ENCODE data around the gene STRIP2.

Gene STRIP2

DNA sequence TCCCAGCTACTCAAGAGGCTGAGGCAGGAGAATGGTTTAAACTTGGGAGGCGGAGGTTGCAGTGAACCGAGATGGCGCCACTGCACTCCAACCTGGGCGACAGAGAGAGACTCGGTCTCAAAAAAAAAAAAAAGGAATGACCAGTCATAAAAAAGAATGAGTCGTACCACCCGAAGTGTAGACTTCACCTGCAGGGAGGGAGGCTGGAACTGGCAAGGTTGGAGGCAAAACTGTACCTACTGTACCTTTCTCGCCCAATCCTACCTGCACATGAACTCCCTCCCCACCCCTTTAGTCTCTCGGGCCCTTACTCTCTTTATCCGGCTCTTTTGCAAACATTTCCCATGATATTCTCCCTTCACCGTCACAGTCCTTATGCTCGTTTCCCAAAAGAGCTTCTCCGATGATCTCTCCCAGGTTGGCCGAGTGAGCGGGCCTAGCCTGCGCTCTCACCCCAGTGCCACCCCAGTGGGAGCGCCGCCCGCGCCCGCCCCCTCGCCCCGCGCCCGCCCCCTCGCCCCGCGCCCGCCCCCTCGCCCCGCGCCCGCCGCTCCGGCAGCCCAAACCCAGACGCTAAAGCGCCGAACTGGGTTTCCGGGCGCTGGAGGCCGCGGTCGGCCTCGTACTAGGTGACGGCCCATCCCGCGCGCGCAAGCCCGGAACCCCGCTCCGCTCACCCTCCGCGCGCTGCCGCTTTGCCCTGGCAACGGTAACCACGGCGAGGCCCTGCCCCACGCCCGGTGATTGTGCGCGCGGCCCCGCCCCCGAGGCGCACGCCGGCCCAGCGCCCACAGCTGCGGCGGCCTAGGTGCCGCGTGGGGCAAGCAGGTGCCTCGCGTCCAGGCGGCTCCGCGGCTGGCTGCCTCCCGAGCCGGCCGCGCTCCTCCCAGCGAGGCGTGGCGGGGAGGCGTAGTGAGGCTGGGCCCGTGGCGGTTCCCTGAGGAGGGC is 67.8 kb downstream of the STRIP2 start, which contains the start of gene SMKR1:
TSS of gene SMKR1 (plus strand) at position 772 of the 948 bp plus-strand sequence. CDS start 294 bp downstream, outside the sequence.
- peak within 1 kb of the TSS; percentile 50 for H3K4me3 ChIP-seq (ENCODE audit: control insufficient read depth, low read depth, low read length)
- TF ChIP-seq, protein P1, sequence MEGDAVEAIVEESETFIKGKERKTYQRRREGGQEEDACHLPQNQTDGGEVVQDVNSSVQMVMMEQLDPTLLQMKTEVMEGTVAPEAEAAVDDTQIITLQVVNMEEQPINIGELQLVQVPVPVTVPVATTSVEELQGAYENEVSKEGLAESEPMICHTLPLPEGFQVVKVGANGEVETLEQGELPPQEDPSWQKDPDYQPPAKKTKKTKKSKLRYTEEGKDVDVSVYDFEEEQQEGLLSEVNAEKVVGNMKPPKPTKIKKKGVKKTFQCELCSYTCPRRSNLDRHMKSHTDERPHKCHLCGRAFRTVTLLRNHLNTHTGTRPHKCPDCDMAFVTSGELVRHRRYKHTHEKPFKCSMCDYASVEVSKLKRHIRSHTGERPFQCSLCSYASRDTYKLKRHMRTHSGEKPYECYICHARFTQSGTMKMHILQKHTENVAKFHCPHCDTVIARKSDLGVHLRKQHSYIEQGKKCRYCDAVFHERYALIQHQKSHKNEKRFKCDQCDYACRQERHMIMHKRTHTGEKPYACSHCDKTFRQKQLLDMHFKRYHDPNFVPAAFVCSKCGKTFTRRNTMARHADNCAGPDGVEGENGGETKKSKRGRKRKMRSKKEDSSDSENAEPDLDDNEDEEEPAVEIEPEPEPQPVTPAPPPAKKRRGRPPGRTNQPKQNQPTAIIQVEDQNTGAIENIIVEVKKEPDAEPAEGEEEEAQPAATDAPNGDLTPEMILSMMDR (IDR thresholded peaks at IDR 0.05; ENCODE audit: control insufficient read depth, insufficient read depth, low read depth, low read length, missing control alignments), result no peak
- no peak for DNase-seq (ENCODE audit: low read depth)

DNA sequence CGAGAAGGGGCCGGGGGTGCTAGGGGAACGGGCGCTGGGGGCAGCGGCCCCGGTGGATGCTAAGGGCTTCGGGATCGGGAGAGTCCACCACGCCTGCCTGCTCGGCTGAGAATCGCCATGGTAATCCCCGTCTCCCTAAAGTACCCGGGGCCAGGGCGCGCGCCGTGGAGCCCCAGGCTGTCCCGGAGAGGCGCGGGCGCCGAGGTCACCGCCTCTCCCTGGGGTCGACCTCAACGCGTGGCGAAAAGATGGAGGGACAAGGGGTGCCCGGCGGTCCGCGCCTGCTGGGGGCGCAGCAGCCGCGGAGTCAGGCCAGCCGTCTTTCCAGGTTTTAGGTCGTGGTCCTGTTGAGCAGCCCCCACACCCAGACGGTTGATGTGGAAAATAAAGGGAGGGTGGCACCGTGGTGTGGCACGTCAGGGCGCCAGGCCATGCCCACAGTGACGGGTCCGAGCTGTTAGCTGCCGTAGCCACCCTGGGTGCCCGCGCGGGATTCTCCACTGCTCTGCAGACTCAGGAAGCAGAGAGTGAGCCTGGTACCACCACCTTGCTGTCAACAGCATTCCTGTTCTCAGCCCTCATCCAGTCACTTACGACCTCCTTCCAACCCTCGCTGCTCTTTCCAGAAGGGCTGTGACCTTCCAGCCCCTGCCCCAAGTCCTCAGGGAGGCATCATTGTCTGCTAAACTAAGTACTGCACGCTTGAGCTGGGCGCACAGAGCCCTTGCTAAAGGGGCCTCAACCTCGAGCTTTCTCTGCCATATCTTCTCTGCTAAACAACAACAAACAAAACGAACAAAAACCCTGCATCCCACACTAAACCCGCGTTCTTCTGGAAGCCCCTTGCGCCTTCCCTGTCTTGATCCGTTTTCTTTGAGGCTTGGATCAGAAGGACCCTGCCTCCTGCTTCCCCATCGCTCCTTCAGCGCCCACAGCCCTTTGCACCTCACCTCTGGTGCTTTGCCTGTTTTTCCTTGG is 68.8 kb downstream of the STRIP2 start:
- TF ChIP-seq, protein P1 (IDR thresholded peaks at IDR 0.05; ENCODE audit: control insufficient read depth, insufficient read depth, low read depth, low read length, missing control alignments), result no peak
- DNase-seq (ENCODE audit: low read depth), result no peak
- H3K4me3 ChIP-seq (ENCODE audit: control insufficient read depth, low read depth, low read length), result peak overlapping the region; percentile 50

DNA sequence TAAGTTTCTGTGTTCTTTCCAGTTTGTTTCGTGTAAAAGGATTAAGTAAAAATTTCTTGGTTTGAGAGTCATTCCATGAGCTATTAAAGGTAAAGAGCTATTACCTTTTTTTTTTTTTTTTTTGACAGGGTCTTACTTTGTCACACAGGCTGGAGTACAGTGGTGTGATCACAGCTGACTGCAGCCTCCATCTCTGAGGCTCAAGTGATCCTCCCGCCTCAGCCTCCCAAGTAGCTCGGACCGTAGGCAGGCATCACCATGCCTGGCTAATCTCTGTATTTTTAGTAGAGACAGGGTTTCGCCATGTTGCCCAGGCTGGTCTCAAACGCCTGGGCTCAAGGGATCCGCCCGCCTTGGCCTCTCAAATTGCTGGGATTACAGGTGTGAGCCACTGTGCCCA is 69.5 kb downstream of the STRIP2 start:
- TF ChIP-seq, protein P1 (IDR thresholded peaks at IDR 0.05; ENCODE audit: control insufficient read depth, insufficient read depth, low read depth, low read length, missing control alignments), result no peak

DNA sequence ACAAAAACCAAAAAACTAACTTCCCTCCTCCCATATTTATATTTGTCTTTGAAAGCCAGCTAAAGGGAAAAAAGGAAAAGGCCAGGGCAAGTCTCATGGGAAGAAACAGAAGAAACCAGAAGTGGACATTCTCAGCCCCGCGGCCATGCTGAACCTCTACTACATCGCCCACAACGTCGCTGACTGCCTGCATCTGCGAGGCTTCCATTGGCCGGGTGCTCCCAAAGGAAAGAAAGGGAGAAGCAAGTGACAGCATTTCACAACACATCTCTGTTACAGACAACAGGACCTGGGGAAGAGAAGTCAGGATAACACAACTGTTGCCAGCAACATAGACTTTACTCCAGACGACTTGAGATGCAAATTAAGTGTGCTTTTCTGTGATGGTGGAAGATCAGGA is 78.0 kb downstream of the STRIP2 start:
- no peak overlapping the region for H3K4me3 ChIP-seq (ENCODE audit: control insufficient read depth, low read depth, low read length)
- no peak for DNase-seq (ENCODE audit: low read depth)
- TF ChIP-seq, protein P1 (IDR thresholded peaks at IDR 0.05; ENCODE audit: control insufficient read depth, insufficient read depth, low read depth, low read length, missing control alignments), result no peak

More for the DNA sequence above, 69.5 kb downstream of the STRIP2 start:
- no peak overlapping the region for H3K4me3 ChIP-seq (ENCODE audit: control insufficient read depth, low read depth, low read length)
- DNase-seq (ENCODE audit: low read depth), result no peak

DNA sequence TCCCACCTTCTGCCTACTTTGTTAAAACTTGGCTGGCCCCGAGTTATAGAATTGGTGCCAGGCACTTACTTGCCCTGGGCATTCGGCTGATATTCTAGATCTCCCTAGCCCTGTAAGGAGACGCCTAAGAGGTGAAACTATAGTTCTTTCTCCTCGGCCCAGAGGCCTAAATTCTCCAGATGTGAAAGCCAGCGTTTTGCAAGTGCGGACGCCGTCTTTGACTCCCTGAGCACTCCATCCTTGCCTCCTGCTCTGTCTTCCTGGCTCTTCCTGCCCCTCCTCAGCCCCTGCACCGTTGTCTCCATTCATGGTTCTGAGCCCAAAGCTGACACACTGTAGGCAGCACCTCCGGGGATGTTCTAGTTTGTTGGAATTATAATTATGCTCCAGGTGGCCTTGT is 79.3 kb downstream of the STRIP2 start:
- TF ChIP-seq, protein P1 (IDR thresholded peaks at IDR 0.05; ENCODE audit: control insufficient read depth, insufficient read depth, low read depth, low read length, missing control alignments), result no peak
- DNase-seq (ENCODE audit: low read depth), result no peak
- no peak overlapping the region for H3K4me3 ChIP-seq (ENCODE audit: control insufficient read depth, low read depth, low read length)

DNA sequence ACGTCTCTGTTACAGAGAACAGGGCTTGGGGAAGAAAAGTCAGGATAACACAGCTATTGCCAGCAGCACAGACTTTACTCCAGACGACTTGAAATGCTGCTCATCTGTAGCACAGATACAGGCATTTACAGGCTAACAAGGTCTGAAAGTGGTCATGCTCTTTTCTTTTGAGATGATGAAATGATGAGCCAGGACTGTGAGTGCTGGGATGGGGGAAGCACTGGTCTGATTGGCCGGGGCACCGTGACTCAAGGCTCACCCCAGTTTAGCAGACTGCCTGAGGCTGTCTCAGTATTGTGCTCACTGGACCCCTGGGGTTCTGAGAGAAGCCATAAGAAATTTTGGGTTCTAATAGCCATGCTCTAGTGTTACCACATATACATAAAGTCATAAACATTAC is 80.5 kb downstream of the STRIP2 start:
- H3K4me3 ChIP-seq (ENCODE audit: control insufficient read depth, low read depth, low read length), result no peak overlapping the region
- no peak for DNase-seq (ENCODE audit: low read depth)
- TF ChIP-seq, protein P1 (IDR thresholded peaks at IDR 0.05; ENCODE audit: control insufficient read depth, insufficient read depth, low read depth, low read length, missing control alignments), result no peak

Data from AG09309 (cell line).